ENCODE measurements around the gene GPATCH8. TPM values are rescaled to one million over a fixed set of nuclear protein-coding genes. Genes with fewer than 3 reads are reported as not detected.

GPATCH8 gene
- total RNA-seq (22.7 and 34.7 TPM in 2 replicates), polyA plus RNA-seq (38.7 and 47.6 TPM in 2 replicates)

DNA sequence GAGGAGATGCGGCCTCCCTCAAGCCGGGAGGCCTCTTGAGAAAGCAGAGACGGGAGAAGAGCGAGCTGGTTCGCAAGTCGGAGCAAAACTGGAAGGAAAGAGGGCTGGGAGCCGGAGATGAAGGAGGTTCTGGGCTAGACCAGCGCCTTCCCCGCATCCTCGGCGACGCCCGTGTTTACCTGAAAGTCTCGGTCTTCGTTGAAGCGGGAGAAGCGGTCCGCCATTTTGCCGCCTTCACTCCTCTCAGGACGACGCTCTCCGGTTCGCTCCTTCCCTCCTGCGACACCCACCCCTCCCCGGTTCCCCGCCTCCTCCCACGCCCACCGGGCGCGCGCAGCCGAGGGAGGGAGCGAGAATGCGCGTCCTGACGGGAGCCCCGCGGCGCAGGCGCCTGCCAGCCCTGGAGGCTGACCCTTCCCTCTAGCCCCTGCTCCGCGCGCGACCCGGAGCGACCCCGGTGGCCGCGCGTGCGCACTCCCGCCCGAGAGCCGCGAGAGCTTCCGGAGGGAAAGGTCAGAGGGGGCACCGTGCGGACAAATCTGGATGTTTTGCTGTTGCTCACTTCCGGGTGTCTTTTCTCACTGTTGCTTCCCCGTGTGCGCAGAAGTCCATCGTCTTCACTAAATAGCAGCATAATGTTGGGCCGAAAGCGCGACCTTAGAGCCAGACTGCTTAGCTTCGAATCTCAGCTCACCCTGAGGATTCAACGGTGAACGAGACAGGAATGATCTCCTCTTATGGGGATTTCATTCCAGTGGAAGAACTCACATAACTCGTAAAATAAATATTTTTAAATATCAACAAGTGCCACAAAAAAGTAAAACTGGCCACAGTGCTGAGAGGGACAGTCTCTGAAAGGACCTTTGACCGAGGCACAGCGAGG is at the start of gene GPATCH8:
GPATCH8 (minus strand) TSS at position 260 of the 883 bp plus-strand sequence; CDS start at position 224, 36 bp downstream.
- no peaks in the 10 kb centered on the region for H3K9me3 ChIP-seq (ENCODE audit: low read depth)
- peaks cover 13% of the 10 kb centered on the region for H3K4me1 ChIP-seq (ENCODE audit: low read depth)
- H3K27me3 ChIP-seq = peaks cover 9% of the 10 kb centered on the region
- peak within 1 kb of the TSS; percentile 80 for H3K4me3 ChIP-seq
- DNase-seq (ENCODE audit: low read depth in 1 of 2, low spot score in 1 of 2) = peak; percentile 97 to 98
- H3K36me3 ChIP-seq = no peaks in the 10 kb centered on the region
- peak within 1 kb of the TSS; percentile 98 for H3K27ac ChIP-seq
- TF ChIP-seq, protein P1, sequence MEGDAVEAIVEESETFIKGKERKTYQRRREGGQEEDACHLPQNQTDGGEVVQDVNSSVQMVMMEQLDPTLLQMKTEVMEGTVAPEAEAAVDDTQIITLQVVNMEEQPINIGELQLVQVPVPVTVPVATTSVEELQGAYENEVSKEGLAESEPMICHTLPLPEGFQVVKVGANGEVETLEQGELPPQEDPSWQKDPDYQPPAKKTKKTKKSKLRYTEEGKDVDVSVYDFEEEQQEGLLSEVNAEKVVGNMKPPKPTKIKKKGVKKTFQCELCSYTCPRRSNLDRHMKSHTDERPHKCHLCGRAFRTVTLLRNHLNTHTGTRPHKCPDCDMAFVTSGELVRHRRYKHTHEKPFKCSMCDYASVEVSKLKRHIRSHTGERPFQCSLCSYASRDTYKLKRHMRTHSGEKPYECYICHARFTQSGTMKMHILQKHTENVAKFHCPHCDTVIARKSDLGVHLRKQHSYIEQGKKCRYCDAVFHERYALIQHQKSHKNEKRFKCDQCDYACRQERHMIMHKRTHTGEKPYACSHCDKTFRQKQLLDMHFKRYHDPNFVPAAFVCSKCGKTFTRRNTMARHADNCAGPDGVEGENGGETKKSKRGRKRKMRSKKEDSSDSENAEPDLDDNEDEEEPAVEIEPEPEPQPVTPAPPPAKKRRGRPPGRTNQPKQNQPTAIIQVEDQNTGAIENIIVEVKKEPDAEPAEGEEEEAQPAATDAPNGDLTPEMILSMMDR (IDR thresholded peaks at IDR 0.05; ENCODE audit: low read depth, low read length) = no peak

GRCh38 chr17:44552361-44552760 is 49.2 kb upstream of the GPATCH8 start:
- Histone ChIP-seq H3K36me3 (no peaks in the 10 kb centered on the region), H3K27ac (no peak overlapping the region), H3K27me3 (no peaks in the 10 kb centered on the region), H3K4me3 (no peak overlapping the region), H3K4me1 (ENCODE audit: low read depth) (peaks cover 28% of the 10 kb centered on the region), H3K9me3 (ENCODE audit: low read depth) (no peaks in the 10 kb centered on the region)
- DNase-seq (ENCODE audit: low read depth in 1 of 2, low spot score in 1 of 2) = no peak
- TF ChIP-seq, protein P1 (IDR thresholded peaks at IDR 0.05; ENCODE audit: low read depth, low read length) = no peak

- H3K36me3 ChIP-seq = no peaks in the 10 kb centered on the region
- TF ChIP-seq, protein P1 (IDR thresholded peaks at IDR 0.05; ENCODE audit: low read depth, low read length) = no peak
- no peak for DNase-seq (ENCODE audit: low read depth in 1 of 2, low spot score in 1 of 2)
- no peaks in the 10 kb centered on the region for H3K27me3 ChIP-seq
- H3K4me3 ChIP-seq = no peak overlapping the region
- peak overlapping the region; percentile 64 for H3K27ac ChIP-seq
- H3K9me3 ChIP-seq (ENCODE audit: low read depth) = no peaks in the 10 kb centered on the region
- H3K4me1 ChIP-seq (ENCODE audit: low read depth) = peaks cover 20% of the 10 kb centered on the region
Measured at GRCh38 chr17:44549686-44550085, 46.5 kb upstream of the GPATCH8 start.

- Histone ChIP-seq H3K27ac (no peak overlapping the region), H3K9me3 (ENCODE audit: low read depth) (no peaks in the 10 kb centered on the region), H3K4me3 (no peak overlapping the region), H3K36me3 (no peaks in the 10 kb centered on the region), H3K27me3 (no peaks in the 10 kb centered on the region), H3K4me1 (ENCODE audit: low read depth) (peaks cover 25% of the 10 kb centered on the region)
- TF ChIP-seq, protein P1 (IDR thresholded peaks at IDR 0.05; ENCODE audit: low read depth, low read length) = no peak
- no peak for DNase-seq (ENCODE audit: low read depth in 1 of 2, low spot score in 1 of 2)
Measured at GRCh38 chr17:44548376-44549230, 45.4 kb upstream of the GPATCH8 start.

- DNase-seq (ENCODE audit: low read depth in 1 of 2, low spot score in 1 of 2) = peak in 1 of 2 donors; percentile 49
- H3K36me3 ChIP-seq = no peaks in the 10 kb centered on the region
- H3K27ac ChIP-seq = no peak overlapping the region
- peaks cover 34% of the 10 kb centered on the region for H3K4me1 ChIP-seq (ENCODE audit: low read depth)
- H3K4me3 ChIP-seq = no peak overlapping the region
- H3K27me3 ChIP-seq = no peaks in the 10 kb centered on the region
- TF ChIP-seq, protein P1 (IDR thresholded peaks at IDR 0.05; ENCODE audit: low read depth, low read length) = no peak
- no peaks in the 10 kb centered on the region for H3K9me3 ChIP-seq (ENCODE audit: low read depth)
Measured at GRCh38 chr17:44547625-44548267, 44.5 kb upstream of the GPATCH8 start.

Measured in cardiac muscle cell (in vitro differentiated cells and primary cell).